ENCODE measurements around the gene FHIT.

The FHIT gene

GRCh38 chr3:59772416-59773408, 1478.5 kb downstream of the FHIT start:
- no peak for DNase-seq

DNA sequence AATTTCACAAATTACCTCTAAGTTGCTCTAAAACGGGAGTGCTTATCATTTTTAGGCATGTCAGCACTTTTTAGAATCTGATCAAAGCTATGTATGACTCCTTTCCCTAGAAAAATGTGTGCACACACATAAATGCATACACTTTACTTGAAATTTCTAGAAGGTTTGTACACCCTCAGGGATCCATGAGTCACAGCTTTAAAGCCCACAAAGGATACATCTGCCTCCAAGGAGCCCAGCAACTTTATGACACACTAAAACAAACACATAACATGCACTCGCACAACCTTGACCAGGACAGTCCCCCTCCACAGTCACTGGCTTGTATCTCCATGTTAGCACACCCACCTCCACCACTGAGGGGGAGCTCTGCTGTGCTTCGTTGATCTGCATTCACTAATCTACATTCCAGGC, 1479.5 kb downstream of the FHIT start:
- no peak for DNase-seq

GRCh38 chr3:59769127-59769750, 1482.0 kb downstream of the FHIT start:
- no peak for DNase-seq

GRCh38 chr3:59766200-59766872, 1484.9 kb downstream of the FHIT start:
- no peak for DNase-seq

- no peak for DNase-seq
Observed at GRCh38 chr3:59764171-59764570, 1487.1 kb downstream of the FHIT start.

GRCh38 chr3:59762941-59763340, 1488.3 kb downstream of the FHIT start:
- DNase-seq, result no peak

DNA sequence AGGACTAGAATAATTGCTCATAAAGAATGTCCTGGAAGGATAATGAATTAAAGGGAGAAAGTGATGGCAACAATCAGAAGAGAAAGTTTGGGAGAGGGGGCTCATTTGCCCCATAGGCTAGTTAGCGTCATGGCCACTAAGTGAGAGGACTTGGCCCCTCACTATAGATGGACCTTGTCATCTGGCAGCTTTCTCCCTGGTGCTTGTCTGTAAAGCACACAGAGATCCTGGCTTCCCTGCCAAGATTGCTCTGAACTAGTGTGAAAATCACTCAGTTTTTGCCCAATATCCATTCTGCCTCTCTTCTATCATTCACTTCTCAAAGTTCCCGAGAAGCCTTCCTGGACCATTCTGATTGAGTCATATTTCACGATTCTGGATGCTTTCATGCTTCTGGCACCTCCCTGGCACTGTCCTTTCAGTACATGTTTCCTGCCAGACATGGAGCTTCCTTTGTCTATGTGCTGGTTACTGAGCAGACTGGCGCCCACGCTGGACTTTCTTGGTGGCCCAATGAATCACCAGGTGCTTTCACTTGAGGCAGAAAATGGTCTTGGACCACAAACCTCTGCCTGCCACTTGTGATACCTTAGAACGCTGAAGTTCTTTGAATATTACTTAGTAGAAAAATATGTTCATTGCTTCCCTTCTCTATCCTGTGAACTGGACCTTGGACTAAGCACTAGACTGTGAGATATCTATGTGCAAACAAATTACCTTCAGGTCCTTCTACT, 1491.8 kb downstream of the FHIT start:
- no peak for DNase-seq

GRCh38 chr3:59758672-59759071, 1492.6 kb downstream of the FHIT start:
- DNase-seq, result no peak

DNA sequence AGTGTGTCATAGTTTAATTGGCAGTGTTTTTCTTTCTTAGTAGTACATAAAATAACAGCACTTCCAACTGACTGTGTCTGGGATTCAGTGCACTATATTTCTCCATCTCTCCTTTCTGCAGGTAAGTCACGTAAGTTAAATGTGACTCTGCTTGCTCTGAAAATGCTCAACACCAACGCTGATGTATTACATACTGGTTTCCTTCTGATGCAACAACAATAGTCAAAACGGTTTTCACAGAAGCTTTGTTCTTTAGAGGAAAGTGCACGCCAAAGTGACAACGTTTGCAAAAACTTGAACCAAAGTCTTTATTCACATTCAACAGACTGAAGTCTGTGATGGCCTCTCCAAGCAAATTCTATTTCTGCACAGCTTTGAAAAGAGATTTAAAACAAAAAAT, 1494.3 kb downstream of the FHIT start:
- no peak for DNase-seq

DNA sequence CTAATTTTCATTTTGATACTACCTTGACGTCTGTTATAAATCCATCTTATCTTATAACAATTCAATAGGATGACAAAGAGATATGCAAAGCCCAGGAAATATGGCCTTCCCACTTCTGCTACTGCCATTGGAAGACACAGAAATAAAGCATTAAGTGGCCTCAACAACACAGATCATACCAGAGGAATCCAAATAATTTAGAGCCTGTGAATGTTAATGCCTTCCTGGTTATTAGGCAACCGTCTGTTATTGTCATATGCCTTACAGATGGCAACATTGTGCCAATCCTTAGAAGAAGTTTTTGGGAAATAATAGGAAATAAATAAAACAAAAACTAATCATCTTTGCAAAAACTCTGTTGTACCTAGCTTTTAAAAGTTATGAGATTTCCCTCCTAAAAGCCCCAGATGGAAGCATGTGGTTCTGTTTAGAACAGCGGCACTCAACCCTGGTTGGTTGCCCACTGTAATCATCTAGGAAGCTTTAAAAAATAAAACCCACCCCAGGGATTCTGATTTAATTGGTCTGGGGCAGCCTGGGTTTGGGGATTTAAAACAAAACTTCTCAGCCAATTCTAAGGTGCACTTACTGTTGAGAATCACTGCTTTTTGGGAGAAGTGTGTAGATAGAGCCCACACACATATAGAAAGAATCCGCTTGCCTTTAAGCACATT, 1496.7 kb downstream of the FHIT start:
- no peak for DNase-seq

DNA sequence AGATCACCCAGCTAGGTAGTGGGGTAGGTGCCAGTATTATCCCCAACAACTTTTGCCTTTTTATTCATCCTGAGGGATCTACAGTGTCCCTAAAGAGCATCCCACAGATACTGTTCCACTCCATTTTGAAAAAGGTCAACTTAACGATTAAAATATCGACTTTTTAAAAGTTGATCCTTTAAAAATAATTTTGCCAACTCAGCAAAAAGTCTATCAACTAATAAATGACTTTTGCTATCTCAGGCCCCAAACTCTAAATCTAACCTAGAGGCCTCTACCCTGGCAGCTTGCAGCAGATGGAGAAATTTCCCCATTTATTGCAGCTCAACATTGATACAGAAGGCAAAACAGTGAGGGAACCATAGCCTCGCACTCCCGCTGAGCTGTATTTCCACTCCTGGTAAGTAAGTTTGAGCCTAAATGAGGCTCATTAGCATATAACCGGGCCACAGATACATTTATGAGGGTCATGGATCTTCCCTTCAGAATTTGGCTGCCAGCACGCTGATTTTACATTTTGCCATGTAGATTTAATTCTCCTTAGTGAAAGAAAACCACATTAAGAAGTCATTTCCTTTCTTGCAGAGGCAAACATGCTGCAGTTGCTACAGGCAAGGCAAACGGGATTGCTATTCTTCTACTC, 1497.3 kb downstream of the FHIT start:
- no peak for DNase-seq

DNA sequence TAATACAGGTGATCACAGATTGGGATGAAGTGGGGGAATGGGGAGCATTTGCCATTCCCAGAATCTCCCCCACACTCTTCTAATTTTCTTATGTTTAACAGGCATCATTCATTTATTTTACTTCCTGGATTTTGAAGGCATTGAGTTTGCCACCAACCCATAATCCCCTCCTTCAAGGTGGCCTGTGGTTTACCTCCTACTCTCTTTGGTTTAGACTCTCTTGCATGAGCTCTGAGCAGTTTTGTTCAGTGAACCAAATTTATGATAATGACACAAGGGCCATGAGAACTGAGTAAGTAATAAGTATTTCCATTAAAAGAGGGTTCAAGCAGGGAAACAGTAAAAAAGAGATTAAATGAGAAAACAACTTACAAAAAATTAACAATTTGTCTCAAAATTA, 1498.3 kb downstream of the FHIT start:
- DNase-seq, result no peak

DNA sequence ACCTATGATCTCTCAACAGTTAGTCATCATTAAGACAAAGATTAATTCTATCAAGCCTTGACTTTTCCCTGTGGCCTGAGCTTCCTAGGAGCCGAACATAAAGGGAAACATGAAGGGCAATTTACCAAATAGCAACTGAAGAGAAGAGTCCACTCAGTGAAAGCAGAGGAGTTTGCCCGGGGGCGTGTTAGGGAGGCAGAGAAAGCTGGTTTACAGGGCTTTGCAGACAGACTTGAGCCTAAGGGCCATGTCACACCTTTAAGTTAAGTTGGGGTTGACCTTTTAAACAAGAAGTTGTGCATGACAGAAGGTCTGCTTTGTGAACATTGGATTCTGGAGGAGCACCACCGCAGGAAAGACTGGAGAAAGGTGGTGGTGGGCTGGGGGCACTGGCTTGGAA, 1499.6 kb downstream of the FHIT start:
- DNase-seq, result no peak

DNA sequence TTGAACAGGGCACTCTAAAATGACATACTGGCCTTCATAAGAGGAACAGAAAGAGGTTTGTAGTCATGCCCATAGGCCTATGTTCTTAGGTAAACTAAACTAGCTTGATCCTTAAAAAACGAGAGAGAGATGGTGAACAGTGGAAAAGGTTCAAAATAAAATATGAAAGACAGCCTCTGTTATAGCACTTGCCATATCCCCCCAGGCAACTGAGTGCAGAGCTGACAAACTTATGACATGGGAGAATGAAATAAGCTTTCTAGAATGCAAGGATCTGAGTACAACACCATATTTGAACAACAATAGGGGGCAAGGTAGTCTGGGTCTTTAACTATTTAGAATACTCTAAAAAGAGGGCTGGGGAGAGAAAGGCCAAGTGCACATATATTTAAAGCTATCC, 1500.9 kb downstream of the FHIT start:
- DNase-seq, result no peak

GRCh38 chr3:59749291-59749690, 1502.0 kb downstream of the FHIT start:
- no peak for DNase-seq

- no peak for DNase-seq
Observed at GRCh38 chr3:59746585-59746984, 1504.7 kb downstream of the FHIT start.

DNA sequence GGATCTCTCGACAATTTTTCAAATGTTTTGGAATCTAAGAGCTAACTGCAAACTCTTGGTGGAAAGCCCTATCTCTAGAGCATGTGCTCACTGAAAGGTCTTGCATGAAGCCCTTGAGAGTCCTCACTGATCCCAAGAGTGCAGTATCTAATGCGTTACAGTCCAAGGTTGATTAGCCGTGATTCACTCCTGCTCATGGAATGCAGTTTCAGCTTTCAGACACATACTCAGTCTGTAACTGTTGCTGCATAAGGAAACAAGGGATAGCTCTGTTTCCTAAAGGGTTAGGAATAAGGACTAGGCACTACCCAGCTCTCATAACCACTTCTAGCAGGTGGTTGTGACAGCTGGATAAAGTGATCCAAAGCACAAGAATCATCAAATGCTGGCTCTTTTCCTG, 1514.0 kb downstream of the FHIT start:
- no peak for DNase-seq

GRCh38 chr3:59734061-59734460, 1517.2 kb downstream of the FHIT start:
- DNase-seq, result no peak

GRCh38 chr3:59733041-59733809, 1518.0 kb downstream of the FHIT start:
- DNase-seq, result no peak

- no peak for DNase-seq
Observed at GRCh38 chr3:59731943-59732342, 1519.3 kb downstream of the FHIT start.

GRCh38 chr3:59730591-59730990, 1520.7 kb downstream of the FHIT start:
- no peak for DNase-seq

Data from activated CD4-positive, CD25-positive, alpha-beta regulatory T cell (primary cell).